ENCODE measurements around the gene SNED1. TPM values are rescaled to one million over a fixed set of nuclear protein-coding genes. Genes with fewer than 3 reads are reported as not detected.

The SNED1 gene
- total and polyA plus RNA-seq, 7 donors = 0.69 to 37.1 (median 8.3) TPM

GRCh38 chr2:241065355-241065803 lies 67.0 kb downstream of the SNED1 start:
- H3K9me3 ChIP-seq = no peaks in the 10 kb centered on the region

GRCh38 chr2:241066171-241066892 lies 67.9 kb downstream of the SNED1 start:
- peak; percentile 46 for DNase-seq
- no peak for TF ChIP-seq POLR2A (IDR thresholded peaks at IDR 0.05)
- TF ChIP-seq EP300 (IDR thresholded peaks at IDR 0.05) = no peak
- Histone ChIP-seq H3K4me3 (no peak overlapping the region), H3K27me3 (peaks cover 4 to 51% (median 31%) of the 10 kb centered on the region in 3 donors), H3K9me3 (no peaks in the 10 kb centered on the region), H3K36me3 (no peaks in the 10 kb centered on the region), H3K27ac (no peak overlapping the region), H3K4me1 (peaks cover 0 to 9% (median 1%) of the 10 kb centered on the region in 4 donors)
- WGBS, 2 donors = 93 to 94% methylated on average over 21 of the region's 21 CpGs
- intact Hi-C loops (cut with DNase I) = no loop called here

More at GRCh38 chr2:241065355-241065803, 67.0 kb downstream of the SNED1 start:
- peaks cover 4 to 45% (median 28%) of the 10 kb centered on the region in 3 donors for H3K27me3 ChIP-seq
- no peak overlapping the region for H3K27ac ChIP-seq
- H3K36me3 ChIP-seq = no peaks in the 10 kb centered on the region
- TF ChIP-seq POLR2A (IDR thresholded peaks at IDR 0.05) = no peak
- TF ChIP-seq CTCF (IDR thresholded peaks at IDR 0.05) = no peak
- intact Hi-C loops (cut with DNase I) = no loop called here
- H3K4me1 ChIP-seq = peaks cover 0 to 9% (median 1%) of the 10 kb centered on the region in 4 donors
- 82 to 90% methylated on average over 27 of the region's 27 CpGs for WGBS, 2 donors
- H3K4me3 ChIP-seq = no peak overlapping the region
- peak; percentile 60 for DNase-seq

- H3K4me3 ChIP-seq = no peak overlapping the region
- intact Hi-C loops (cut with DNase I) = no loop called here
- peaks cover 4 to 57% (median 37%) of the 10 kb centered on the region in 3 donors for H3K27me3 ChIP-seq
- H3K36me3 ChIP-seq = no peaks in the 10 kb centered on the region
- peak; percentile 64 for DNase-seq
- H3K9me3 ChIP-seq = no peaks in the 10 kb centered on the region
- no peak overlapping the region for H3K27ac ChIP-seq
- 80 to 84% methylated on average over 15 of the region's 15 CpGs for WGBS, 2 donors
- peaks cover 0 to 9% (median 1%) of the 10 kb centered on the region in 4 donors for H3K4me1 ChIP-seq
- no peak for TF ChIP-seq EP300 (IDR thresholded peaks at IDR 0.05)
- TF ChIP-seq CTCF (IDR thresholded peaks at IDR 0.05) = no peak
- TF ChIP-seq POLR2AphosphoS5 (IDR thresholded peaks at IDR 0.05) = no peak
- TF ChIP-seq POLR2A (IDR thresholded peaks at IDR 0.05) = no peak
These were observed 68.5 kb downstream of the SNED1 start for GRCh38 chr2:241066893-241067341.

- Histone ChIP-seq H3K4me3 (no peak overlapping the region), H3K27ac (no peak overlapping the region), H3K36me3 (no peaks in the 10 kb centered on the region), H3K4me1 (peaks cover 0 to 9% (median 1%) of the 10 kb centered on the region in 4 donors), H3K9me3 (no peaks in the 10 kb centered on the region), H3K27me3 (peaks cover 4 to 61% (median 39%) of the 10 kb centered on the region in 3 donors)
- peak; percentile 57 for DNase-seq
- WGBS, 2 donors = 90 to 92% methylated on average over 21 of the region's 21 CpGs
- intact Hi-C loops (cut with DNase I) = no loop called here
- TF ChIP-seq POLR2AphosphoS5 (IDR thresholded peaks at IDR 0.05) (no peak), CTCF (IDR thresholded peaks at IDR 0.05) (no peak), EP300 (IDR thresholded peaks at IDR 0.05) (no peak), POLR2A (IDR thresholded peaks at IDR 0.05) (no peak)
These were observed 69.2 kb downstream of the SNED1 start for GRCh38 chr2:241067501-241068135.

All from sigmoid colon (tissue), 7 donors.